ENCODE measurements around the gene AK5. TPM values are rescaled to one million over a fixed set of nuclear protein-coding genes. Genes with fewer than 3 reads are reported as not detected.

AK5 gene
- total RNA-seq, 1 experiment from 2014 or later: 3.8 TPM

DNA sequence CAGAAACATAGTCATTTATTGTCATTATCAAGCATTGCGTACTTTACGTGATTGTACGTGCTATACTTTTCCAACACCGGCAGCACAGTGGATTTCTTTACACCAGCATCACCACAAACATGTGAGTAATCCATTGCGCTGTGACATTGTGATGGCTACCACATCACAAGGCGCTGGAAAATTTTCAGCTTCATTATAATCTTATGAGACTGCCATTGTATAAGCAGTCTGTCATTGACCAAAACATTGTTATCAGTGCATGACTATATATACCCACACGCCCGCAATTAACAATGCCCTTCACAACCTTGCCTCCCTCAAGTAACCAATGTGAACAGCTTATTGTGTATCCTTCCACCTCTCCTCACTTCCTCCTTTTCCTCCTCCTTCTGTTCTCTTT lies 263.0 kb downstream of the AK5 start:
- H3K4me2 ChIP-seq (ENCODE audit: low read length): no peak overlapping the region
- no peaks in the 10 kb centered on the region for H4K20me1 ChIP-seq (ENCODE audit: low read length)
- ChIA-PET POLR2A (ENCODE audit: unreplicated experiment) (no interaction called here), CTCF (interaction anchor here (1.3 kb wide), 1 partner anchor 12 kb away, joined by 3 read pairs; no protein-coding TSS in a partner anchor)
- H3K4me1 ChIP-seq (ENCODE audit: insufficient read depth, low read length): peaks cover 38% of the 10 kb centered on the region
- intact Hi-C loops (cut with micrococcal nuclease): loop anchor here (2.0 to 5.0 kb wide), 2 partner anchors 138 to 378 kb away; partner anchors contain the start of gene ZZZ3
- no peak overlapping the region for H3K27ac ChIP-seq (ENCODE audit: low read length)
- H3F3A ChIP-seq (ENCODE audit: low read length, unreplicated experiment): peaks cover 5% of the 10 kb centered on the region
- no peak overlapping the region for H3K9ac ChIP-seq (ENCODE audit: low read length)
- H3K9me3 ChIP-seq (ENCODE audit: low read length): no peaks in the 10 kb centered on the region
- H3K36me3 ChIP-seq (ENCODE audit: low read depth, low read length): no peaks in the 10 kb centered on the region
- no peaks in the 10 kb centered on the region for H3K9me2 ChIP-seq (replicated peaks; ENCODE audit: low read length)
- no peak for ATAC-seq
- no peak overlapping the region for H3K4me3 ChIP-seq (ENCODE audit: low read length)
- H3K27me3 ChIP-seq (ENCODE audit: low read length): no peaks in the 10 kb centered on the region
- no peak for DNase-seq
- H2AFZ ChIP-seq (ENCODE audit: low read length): no peak overlapping the region
- TF ChIP-seq EZH2 (IDR thresholded peaks at IDR 0.05; ENCODE audit: low read length, unreplicated experiment) (no peak), EZH2phosphoT487 (IDR thresholded peaks at IDR 0.05; ENCODE audit: borderline replicate concordance, low read length) (no peak)
- TF ChIP-seq, protein P1, sequence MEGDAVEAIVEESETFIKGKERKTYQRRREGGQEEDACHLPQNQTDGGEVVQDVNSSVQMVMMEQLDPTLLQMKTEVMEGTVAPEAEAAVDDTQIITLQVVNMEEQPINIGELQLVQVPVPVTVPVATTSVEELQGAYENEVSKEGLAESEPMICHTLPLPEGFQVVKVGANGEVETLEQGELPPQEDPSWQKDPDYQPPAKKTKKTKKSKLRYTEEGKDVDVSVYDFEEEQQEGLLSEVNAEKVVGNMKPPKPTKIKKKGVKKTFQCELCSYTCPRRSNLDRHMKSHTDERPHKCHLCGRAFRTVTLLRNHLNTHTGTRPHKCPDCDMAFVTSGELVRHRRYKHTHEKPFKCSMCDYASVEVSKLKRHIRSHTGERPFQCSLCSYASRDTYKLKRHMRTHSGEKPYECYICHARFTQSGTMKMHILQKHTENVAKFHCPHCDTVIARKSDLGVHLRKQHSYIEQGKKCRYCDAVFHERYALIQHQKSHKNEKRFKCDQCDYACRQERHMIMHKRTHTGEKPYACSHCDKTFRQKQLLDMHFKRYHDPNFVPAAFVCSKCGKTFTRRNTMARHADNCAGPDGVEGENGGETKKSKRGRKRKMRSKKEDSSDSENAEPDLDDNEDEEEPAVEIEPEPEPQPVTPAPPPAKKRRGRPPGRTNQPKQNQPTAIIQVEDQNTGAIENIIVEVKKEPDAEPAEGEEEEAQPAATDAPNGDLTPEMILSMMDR (conservative IDR thresholded peaks at IDR 0.05; ENCODE audit: low read depth, low read length): no peak
- no peaks in the 10 kb centered on the region for H3K79me2 ChIP-seq (ENCODE audit: low read length)
- no TSS peak for BruUV-seq (replicated peaks)

DNA sequence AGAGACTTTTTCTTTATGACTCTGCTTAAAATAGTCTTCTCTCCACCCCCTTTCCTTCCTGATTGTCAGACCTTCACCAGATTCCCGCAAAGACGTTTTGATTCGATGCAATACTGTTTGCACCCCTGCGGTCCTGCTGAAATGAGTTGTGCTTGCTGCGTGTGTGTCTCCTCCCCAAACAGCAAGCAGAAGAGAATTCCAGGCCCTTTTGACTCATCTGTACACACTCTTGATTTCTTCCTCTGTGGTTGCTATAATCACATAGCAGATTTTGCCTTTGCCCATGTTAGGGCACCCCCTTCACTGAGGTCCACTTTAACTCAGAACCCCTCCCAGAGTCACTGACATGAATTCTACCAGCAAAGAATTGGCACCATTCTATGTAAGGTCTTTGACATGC lies 264.2 kb downstream of the AK5 start:
- ChIA-PET CTCF (no interaction called here), POLR2A (ENCODE audit: unreplicated experiment) (no interaction called here)
- H3K27ac ChIP-seq (ENCODE audit: low read length): no peak overlapping the region

DNA sequence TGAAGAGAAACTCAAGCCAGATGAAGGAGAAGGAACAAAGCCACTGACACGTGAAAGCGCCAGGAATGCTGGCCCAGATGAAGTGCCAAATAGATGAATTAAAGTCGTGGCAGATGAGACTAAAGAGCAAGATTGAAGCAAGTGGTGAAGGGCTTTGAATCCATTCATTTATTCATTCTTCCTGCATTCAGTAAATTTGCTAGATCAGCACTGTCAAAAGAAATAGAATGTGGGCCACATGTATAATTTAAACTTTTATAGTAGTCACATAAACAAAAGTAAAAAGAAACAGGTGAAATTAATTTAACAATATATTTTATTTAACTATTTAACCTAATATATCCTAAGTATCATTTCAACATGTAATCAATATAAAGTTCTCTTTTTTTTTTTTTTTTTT lies 265.1 kb downstream of the AK5 start:
- ChIA-PET POLR2A (ENCODE audit: unreplicated experiment) (no interaction called here), CTCF (no interaction called here)
- no TSS peak for BruUV-seq (replicated peaks)

More for the DNA sequence above, 264.2 kb downstream of the AK5 start:
- Histone ChIP-seq H3K4me1 (ENCODE audit: insufficient read depth, low read length) (peaks cover 27% of the 10 kb centered on the region), H4K20me1 (ENCODE audit: low read length) (no peaks in the 10 kb centered on the region), H3K9me2 (replicated peaks; ENCODE audit: low read length) (no peaks in the 10 kb centered on the region), H3K36me3 (ENCODE audit: low read depth, low read length) (no peaks in the 10 kb centered on the region), H3F3A (ENCODE audit: low read length, unreplicated experiment) (no peaks in the 10 kb centered on the region), H3K27me3 (ENCODE audit: low read length) (no peaks in the 10 kb centered on the region), H3K79me2 (ENCODE audit: low read length) (no peaks in the 10 kb centered on the region), H3K9ac (ENCODE audit: low read length) (no peak overlapping the region), H3K4me2 (ENCODE audit: low read length) (no peak overlapping the region), H3K4me3 (ENCODE audit: low read length) (no peak overlapping the region), H3K9me3 (ENCODE audit: low read length) (no peaks in the 10 kb centered on the region), H2AFZ (ENCODE audit: low read length) (no peak overlapping the region)
- DNase-seq (no peak), ATAC-seq (no peak)
- no TSS peak for BruUV-seq (replicated peaks)
- intact Hi-C loops (cut with micrococcal nuclease): loop anchor here (2.0 kb wide), 1 partner anchor 137 kb away; the partner anchor contains the start of gene ZZZ3
- no peak for TF ChIP-seq EZH2 (IDR thresholded peaks at IDR 0.05; ENCODE audit: low read length, unreplicated experiment)
- TF ChIP-seq, protein P1 (conservative IDR thresholded peaks at IDR 0.05; ENCODE audit: low read depth, low read length): no peak
- no peak for TF ChIP-seq EZH2phosphoT487 (IDR thresholded peaks at IDR 0.05; ENCODE audit: borderline replicate concordance, low read length)

More for the DNA sequence above, 265.1 kb downstream of the AK5 start:
- Histone ChIP-seq H4K20me1 (ENCODE audit: low read length) (no peaks in the 10 kb centered on the region), H3K4me1 (ENCODE audit: insufficient read depth, low read length) (peaks cover 22% of the 10 kb centered on the region), H3K27me3 (ENCODE audit: low read length) (no peaks in the 10 kb centered on the region), H3K27ac (ENCODE audit: low read length) (no peak overlapping the region), H3K79me2 (ENCODE audit: low read length) (no peaks in the 10 kb centered on the region), H3K9me3 (ENCODE audit: low read length) (no peaks in the 10 kb centered on the region), H3K36me3 (ENCODE audit: low read depth, low read length) (no peaks in the 10 kb centered on the region), H3K4me3 (ENCODE audit: low read length) (no peak overlapping the region), H3F3A (ENCODE audit: low read length, unreplicated experiment) (no peaks in the 10 kb centered on the region), H3K9ac (ENCODE audit: low read length) (no peak overlapping the region), H3K9me2 (replicated peaks; ENCODE audit: low read length) (no peaks in the 10 kb centered on the region), H3K4me2 (ENCODE audit: low read length) (no peak overlapping the region), H2AFZ (ENCODE audit: low read length) (no peak overlapping the region)
- ATAC-seq (no peak), DNase-seq (no peak)
- TF ChIP-seq EZH2 (IDR thresholded peaks at IDR 0.05; ENCODE audit: low read length, unreplicated experiment) (no peak), EZH2phosphoT487 (IDR thresholded peaks at IDR 0.05; ENCODE audit: borderline replicate concordance, low read length) (no peak)
- TF ChIP-seq, protein P1 (conservative IDR thresholded peaks at IDR 0.05; ENCODE audit: low read depth, low read length): no peak
- intact Hi-C loops (cut with micrococcal nuclease): no loop called here
